ENCODE data around the gene RBFOX2.

The RBFOX2 gene

DNA sequence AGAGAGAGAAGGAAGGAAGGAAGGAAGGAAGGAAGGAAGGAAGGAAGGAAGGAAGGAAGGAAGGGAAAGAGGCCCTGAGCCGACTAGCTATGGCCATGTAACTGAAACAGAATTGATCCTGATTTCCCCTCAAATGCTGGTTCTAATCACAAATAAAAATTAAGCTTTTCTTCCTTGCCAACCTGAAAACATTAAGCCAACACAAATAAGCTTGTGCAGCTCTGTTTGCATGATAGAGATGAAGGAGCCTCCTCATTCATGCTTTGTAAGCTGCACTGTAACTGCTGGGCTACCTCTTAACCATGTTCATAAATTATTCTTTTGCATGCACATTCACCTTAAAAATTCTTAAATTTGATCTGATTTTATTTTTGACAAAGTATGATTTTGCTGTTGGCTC, 338.6 kb downstream of the RBFOX2 start:
- no peak for TF ChIP-seq ZFX (IDR thresholded peaks at IDR 0.05; ENCODE audit: borderline replicate concordance)
- TF ChIP-seq, protein P1, sequence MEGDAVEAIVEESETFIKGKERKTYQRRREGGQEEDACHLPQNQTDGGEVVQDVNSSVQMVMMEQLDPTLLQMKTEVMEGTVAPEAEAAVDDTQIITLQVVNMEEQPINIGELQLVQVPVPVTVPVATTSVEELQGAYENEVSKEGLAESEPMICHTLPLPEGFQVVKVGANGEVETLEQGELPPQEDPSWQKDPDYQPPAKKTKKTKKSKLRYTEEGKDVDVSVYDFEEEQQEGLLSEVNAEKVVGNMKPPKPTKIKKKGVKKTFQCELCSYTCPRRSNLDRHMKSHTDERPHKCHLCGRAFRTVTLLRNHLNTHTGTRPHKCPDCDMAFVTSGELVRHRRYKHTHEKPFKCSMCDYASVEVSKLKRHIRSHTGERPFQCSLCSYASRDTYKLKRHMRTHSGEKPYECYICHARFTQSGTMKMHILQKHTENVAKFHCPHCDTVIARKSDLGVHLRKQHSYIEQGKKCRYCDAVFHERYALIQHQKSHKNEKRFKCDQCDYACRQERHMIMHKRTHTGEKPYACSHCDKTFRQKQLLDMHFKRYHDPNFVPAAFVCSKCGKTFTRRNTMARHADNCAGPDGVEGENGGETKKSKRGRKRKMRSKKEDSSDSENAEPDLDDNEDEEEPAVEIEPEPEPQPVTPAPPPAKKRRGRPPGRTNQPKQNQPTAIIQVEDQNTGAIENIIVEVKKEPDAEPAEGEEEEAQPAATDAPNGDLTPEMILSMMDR (IDR thresholded peaks at IDR 0.05): no peak
- no peak overlapping the region for H3K27ac ChIP-seq

- no peak for TF ChIP-seq ZFX (IDR thresholded peaks at IDR 0.05; ENCODE audit: borderline replicate concordance)
- TF ChIP-seq, protein P1 (IDR thresholded peaks at IDR 0.05): no peak
- no peak overlapping the region for H3K27ac ChIP-seq
Observed at GRCh38 chr22:35688913-35689675, 339.5 kb downstream of the RBFOX2 start.
